ENCODE data around the gene UBE2R2. TPM values are rescaled to one million over a fixed set of nuclear protein-coding genes. Genes with fewer than 3 reads are reported as not detected.
A peak's percentile ranks its signal among the peaks of the same experiment; 100 is the strongest.

Gene UBE2R2
- total and polyA plus RNA-seq, 2 donors (not counting 3 experiments of a cell fraction or from before 2014, with no cell fraction given) = 23.9 to 54.3 TPM

- no peak for FAIRE-seq
- no peak overlapping the region for H2AFZ ChIP-seq (ENCODE audit: low read depth, low read length)
- no peak overlapping the region for H3K4me2 ChIP-seq (ENCODE audit: insufficient read depth, low read length)
- H3K9me3 ChIP-seq (replicated peaks; ENCODE audit: control insufficient read depth, insufficient read depth, low read length) = no peaks in the 10 kb centered on the region
- ChIA-PET CTCF (interaction anchor here (2.4 to 4.3 kb wide), 2 partner anchors 110 to 150 kb away, joined by 30 to 74 read pairs; no protein-coding TSS in a partner anchor), POLR2A (no interaction called here)
- H3K9me1 ChIP-seq (replicated peaks; ENCODE audit: control insufficient read depth, extremely low read depth, insufficient read depth, low read length) = no peaks in the 10 kb centered on the region
- intact Hi-C loops (cut with micrococcal nuclease) (loop anchor here (5.0 kb wide), 2 partner anchors 111 to 186 kb away; no protein-coding TSS in a partner anchor), dilution Hi-C loops (cut with MboI; ENCODE audit: extremely low pct_ligation_motif_present, low sequenced_read_pairs) (no loop called here)
- no peaks in the 10 kb centered on the region for H4K20me1 ChIP-seq (replicated peaks; ENCODE audit: control insufficient read depth, extremely low read depth, insufficient read depth, low read length)
- TF ChIP-seq POLR2AphosphoS5 (IDR thresholded peaks at IDR 0.05; ENCODE audit: insufficient read depth, low read depth, low read length) = peak; percentile 13
- TF ChIP-seq, protein P1, sequence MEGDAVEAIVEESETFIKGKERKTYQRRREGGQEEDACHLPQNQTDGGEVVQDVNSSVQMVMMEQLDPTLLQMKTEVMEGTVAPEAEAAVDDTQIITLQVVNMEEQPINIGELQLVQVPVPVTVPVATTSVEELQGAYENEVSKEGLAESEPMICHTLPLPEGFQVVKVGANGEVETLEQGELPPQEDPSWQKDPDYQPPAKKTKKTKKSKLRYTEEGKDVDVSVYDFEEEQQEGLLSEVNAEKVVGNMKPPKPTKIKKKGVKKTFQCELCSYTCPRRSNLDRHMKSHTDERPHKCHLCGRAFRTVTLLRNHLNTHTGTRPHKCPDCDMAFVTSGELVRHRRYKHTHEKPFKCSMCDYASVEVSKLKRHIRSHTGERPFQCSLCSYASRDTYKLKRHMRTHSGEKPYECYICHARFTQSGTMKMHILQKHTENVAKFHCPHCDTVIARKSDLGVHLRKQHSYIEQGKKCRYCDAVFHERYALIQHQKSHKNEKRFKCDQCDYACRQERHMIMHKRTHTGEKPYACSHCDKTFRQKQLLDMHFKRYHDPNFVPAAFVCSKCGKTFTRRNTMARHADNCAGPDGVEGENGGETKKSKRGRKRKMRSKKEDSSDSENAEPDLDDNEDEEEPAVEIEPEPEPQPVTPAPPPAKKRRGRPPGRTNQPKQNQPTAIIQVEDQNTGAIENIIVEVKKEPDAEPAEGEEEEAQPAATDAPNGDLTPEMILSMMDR (IDR thresholded peaks at IDR 0.05; ENCODE audit: extremely low read depth in 1 of 2, insufficient read depth in 1 of 2, low read depth in 1 of 2, low read length in 2 of 2) = no peak
- no peaks in the 10 kb centered on the region for H3K79me2 ChIP-seq (ENCODE audit: control insufficient read depth, insufficient read depth, low read length)
- no peak overlapping the region for H3K27ac ChIP-seq (ENCODE audit: insufficient read depth, low read depth, low read length)
- no peak overlapping the region for H3K4me3 ChIP-seq (replicated peaks in 1 of 3; ENCODE audit: insufficient read depth in 1 of 3, low read depth in 1 of 3, low read length in 3 of 3)
- BruUV-seq (replicated peaks) = no TSS peak
- H3K9ac ChIP-seq (replicated peaks; ENCODE audit: extremely low read depth, insufficient read depth, low read length) = no peak overlapping the region
- no peaks in the 10 kb centered on the region for H3K27me3 ChIP-seq (ENCODE audit: control insufficient read depth in 2 of 2, insufficient read depth in 2 of 2, low read length in 2 of 2)
- no peak for DNase-seq (ENCODE audit: low read depth, low spot score)
- H3K4me1 ChIP-seq (ENCODE audit: control insufficient read depth, extremely low read depth, insufficient read depth, low read length) = no peaks in the 10 kb centered on the region
- H3K36me3 ChIP-seq (ENCODE audit: control insufficient read depth in 2 of 2, extremely low read depth in 1 of 2, insufficient read depth in 2 of 2, low read length in 2 of 2) = peaks cover 24 to 67% of the 10 kb centered on the region in 2 experiments
Measured at GRCh38 chr9:33923079-33923478, 106.1 kb downstream of the UBE2R2 start.

DNA sequence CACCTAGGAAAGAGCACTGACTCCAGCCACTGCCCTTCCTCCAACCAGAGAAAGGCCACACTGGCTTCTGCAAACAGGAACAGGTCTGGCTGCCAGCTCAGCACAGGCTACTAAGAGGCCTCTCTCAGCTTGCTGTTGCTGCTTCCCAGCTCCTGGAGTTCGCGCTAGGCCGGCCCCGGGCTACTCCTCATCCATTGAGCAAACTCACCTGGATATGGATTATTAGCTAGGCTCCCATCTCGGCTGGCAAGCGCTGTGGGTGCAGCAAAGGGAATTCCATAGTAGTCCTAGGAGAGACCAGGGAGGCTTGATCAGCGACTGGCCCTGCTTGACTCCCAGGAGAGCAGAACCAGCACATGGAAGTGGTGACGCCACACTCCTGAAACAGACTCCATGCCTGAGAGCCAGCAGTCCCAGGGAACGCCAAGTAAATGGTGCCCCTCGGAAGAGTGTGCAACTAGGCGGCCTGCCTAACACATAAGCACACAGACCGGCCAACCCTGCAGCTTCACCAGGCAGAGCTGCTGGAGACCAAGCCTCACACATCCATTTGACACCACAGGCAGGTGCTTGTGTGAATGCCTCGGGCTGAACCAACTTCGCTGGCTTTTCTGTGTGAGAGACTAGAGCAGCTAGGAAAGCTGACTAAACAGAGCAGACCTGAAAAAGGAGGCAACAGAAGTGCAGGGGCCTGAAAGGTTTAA is 107.2 kb downstream of the UBE2R2 start:
- no peak overlapping the region for H3K4me2 ChIP-seq (ENCODE audit: insufficient read depth, low read length)
- peaks cover 24 to 74% of the 10 kb centered on the region in 2 experiments for H3K36me3 ChIP-seq (ENCODE audit: control insufficient read depth in 2 of 2, extremely low read depth in 1 of 2, insufficient read depth in 2 of 2, low read length in 2 of 2)
- FAIRE-seq = no peak
- H3K9me1 ChIP-seq (replicated peaks; ENCODE audit: control insufficient read depth, extremely low read depth, insufficient read depth, low read length) = no peaks in the 10 kb centered on the region
- TF ChIP-seq POLR2A (IDR thresholded peaks at IDR 0.05; ENCODE audit: low read depth, low read length) (no peak), EZH2 (IDR thresholded peaks at IDR 0.05; ENCODE audit: borderline replicate concordance, low read depth, low read length, severe bottlenecking) (no peak), MYC (IDR thresholded peaks at IDR 0.05; ENCODE audit: low read depth, low read length) (no peak), GATA2 (IDR thresholded peaks at IDR 0.05; ENCODE audit: insufficient read depth, insufficient read length, low read depth, low read length) (no peak), JUN (IDR thresholded peaks at IDR 0.05; ENCODE audit: borderline replicate concordance, insufficient read depth, insufficient read length, low read depth) (no peak), MAX (IDR thresholded peaks at IDR 0.05; ENCODE audit: insufficient read depth, insufficient read length) (no peak)
- TF ChIP-seq, protein P1 (IDR thresholded peaks at IDR 0.05; ENCODE audit: extremely low read depth in 1 of 2, insufficient read depth in 1 of 2, low read depth in 1 of 2, low read length in 2 of 2) = no peak
- dilution Hi-C loops (cut with MboI; ENCODE audit: extremely low pct_ligation_motif_present, low sequenced_read_pairs) (no loop called here), intact Hi-C loops (cut with micrococcal nuclease) (loop anchor here (5.0 kb wide), 2 partner anchors 112 to 187 kb away; no protein-coding TSS in a partner anchor)
- no peaks in the 10 kb centered on the region for H3K4me1 ChIP-seq (ENCODE audit: control insufficient read depth, extremely low read depth, insufficient read depth, low read length)
- H3K9ac ChIP-seq (replicated peaks; ENCODE audit: extremely low read depth, insufficient read depth, low read length) = no peak overlapping the region
- H3K9me3 ChIP-seq (replicated peaks; ENCODE audit: control insufficient read depth, insufficient read depth, low read length) = no peaks in the 10 kb centered on the region
- no peak overlapping the region for H3K27ac ChIP-seq (ENCODE audit: insufficient read depth, low read depth, low read length)
- no TSS peak for BruUV-seq (replicated peaks)
- H2AFZ ChIP-seq (ENCODE audit: low read depth, low read length) = no peak overlapping the region
- H4K20me1 ChIP-seq (replicated peaks; ENCODE audit: control insufficient read depth, extremely low read depth, insufficient read depth, low read length) = no peaks in the 10 kb centered on the region
- ChIA-PET POLR2A (interaction anchor here (0.5 kb wide), 1 partner anchor 899 kb away, joined by 3 read pairs; the partner anchor contains the start of gene DNAJA1), CTCF (interaction anchor here (0.7 to 4.3 kb wide), 13 partner anchors 9 to 300 kb away, joined by 3 to 74 read pairs (median 4); no protein-coding TSS in a partner anchor)
- H3K27me3 ChIP-seq (ENCODE audit: control insufficient read depth in 2 of 2, insufficient read depth in 2 of 2, low read length in 2 of 2) = no peaks in the 10 kb centered on the region
- DNase-seq (ENCODE audit: low read depth, low spot score) = no peak
- no peaks in the 10 kb centered on the region for H3K79me2 ChIP-seq (ENCODE audit: control insufficient read depth, insufficient read depth, low read length)
- no peak overlapping the region for H3K4me3 ChIP-seq (replicated peaks in 1 of 3; ENCODE audit: insufficient read depth in 1 of 3, low read depth in 1 of 3, low read length in 3 of 3)
